Sigmoid colon (tissue), 7 donors: ENCODE measurements around the gene ACTA2. TPM values are rescaled to one million over a fixed set of nuclear protein-coding genes. Genes with fewer than 3 reads are reported as not detected.

Source experiments
- DNase-seq: peaks from one replicate; pipeline ENCODE4 v3.0.0-alpha.2; 2019
- H3K27ac ChIP-seq, 4 donors: fragments of 200-600 bp; sonication (generic); one replicate each; pipeline ENCODE4 v1.5.1; 2016 to 2019; ENCODE audit warnings: mild to moderate bottlenecking in 1 of 4
- H3K27me3 ChIP-seq, 3 donors: fragments of 200-600 bp; sonication (generic); one replicate each; pipeline ENCODE4 v1.5.1; 2019; ENCODE audit warnings: mild to moderate bottlenecking in 1 of 3
- H3K36me3 ChIP-seq, 4 donors: fragments of 200-600 bp; sonication (generic); one replicate each; pipeline ENCODE4 v1.5.1; 2016 to 2019
- H3K4me1 ChIP-seq, 4 donors: fragments of 200-600 bp; sonication (generic); one replicate each; pipeline ENCODE4 v1.5.1; 2017 to 2019
- H3K4me3 ChIP-seq, 4 donors: fragments of 200-600 bp; sonication (generic); one replicate each; pipeline ENCODE4 v1.5.1; 2017 to 2019; ENCODE audit warnings: mild to moderate bottlenecking in 2 of 4, moderate library complexity in 1 of 4
- H3K9me3 ChIP-seq, 4 donors: fragments of 200-600 bp in 3 of 4; sonication (generic) in 3 of 4; one replicate each; pipeline versions ENCODE4 v1.5.1 to v1.6.1; 2013 to 2019
- EP300 ChIP-seq, 4 donors: sonication (generic); formaldehyde crosslinking; IDR thresholded peaks; one replicate each; pipeline ENCODE4 v1.6.1; 2017; ENCODE audit warnings: antibody characterized with exemption in 4 of 4
- POLR2A ChIP-seq, 2 donors: fragments of 450-650 bp; IDR thresholded peaks; one replicate each; pipeline ENCODE4 v1.6.1; 2016; ENCODE audit warnings: antibody characterized with exemption in 2 of 2, mild to moderate bottlenecking in 2 of 2, moderate library complexity in 2 of 2
- POLR2AphosphoS5 ChIP-seq, 4 donors: sonication (generic); formaldehyde crosslinking; IDR thresholded peaks; one replicate each; pipeline ENCODE4 v1.6.1; 2017; ENCODE audit warnings: antibody characterized with exemption in 4 of 4
- WGBS, 2 donors: extraction: QIAGEN DNeasy Blood & Tissue Kit; methylation state at CpG; one replicate each; pipeline ENCODE4 v1.1.7; 2013; 5-methylcytosine and 5-hydroxymethylcytosine counted together
- intact Hi-C: fragments of 100-400 bp; cut with DNase I; formaldehyde crosslinking; loops from one replicate; pipeline ENCODE4 v1.15.1; 2023
- polyA plus RNA-seq, 3 donors: library from polyadenylated mRNA; stranded (reverse); fragments of 200-250 nt; gene quantifications; one replicate each; pipeline ENCODE4 v1.2.3, GENCODE V29; 2013
- total RNA-seq, 4 donors: library from RNA; depleted of rRNA; stranded (reverse); fragments of >200 nt; gene quantifications; one replicate each; pipeline ENCODE4 v1.1.0, GENCODE V29; 2016
- TF ChIP-seq, protein P1 (sequence below), 4 experiments: fragments of 450-650 bp in 3 of 4; fragments of 200-600 bp in 1 of 4; IDR thresholded peaks; one replicate each; pipeline ENCODE4 v1.5.1; 2016 to 2019; ENCODE audit warnings: antibody characterized with exemption in 4 of 4, mild to moderate bottlenecking in 3 of 4, moderate library complexity in 2 of 4
- donor health status: healthy with polysubstance abuse.
- donor health status: Bipolar disorder and iron deficiency.
- donor health status: healthy.

The ACTA2 gene
- total and polyA plus RNA-seq, 7 donors, result 43.7 to 5,444 (median 2,072) TPM

DNA sequence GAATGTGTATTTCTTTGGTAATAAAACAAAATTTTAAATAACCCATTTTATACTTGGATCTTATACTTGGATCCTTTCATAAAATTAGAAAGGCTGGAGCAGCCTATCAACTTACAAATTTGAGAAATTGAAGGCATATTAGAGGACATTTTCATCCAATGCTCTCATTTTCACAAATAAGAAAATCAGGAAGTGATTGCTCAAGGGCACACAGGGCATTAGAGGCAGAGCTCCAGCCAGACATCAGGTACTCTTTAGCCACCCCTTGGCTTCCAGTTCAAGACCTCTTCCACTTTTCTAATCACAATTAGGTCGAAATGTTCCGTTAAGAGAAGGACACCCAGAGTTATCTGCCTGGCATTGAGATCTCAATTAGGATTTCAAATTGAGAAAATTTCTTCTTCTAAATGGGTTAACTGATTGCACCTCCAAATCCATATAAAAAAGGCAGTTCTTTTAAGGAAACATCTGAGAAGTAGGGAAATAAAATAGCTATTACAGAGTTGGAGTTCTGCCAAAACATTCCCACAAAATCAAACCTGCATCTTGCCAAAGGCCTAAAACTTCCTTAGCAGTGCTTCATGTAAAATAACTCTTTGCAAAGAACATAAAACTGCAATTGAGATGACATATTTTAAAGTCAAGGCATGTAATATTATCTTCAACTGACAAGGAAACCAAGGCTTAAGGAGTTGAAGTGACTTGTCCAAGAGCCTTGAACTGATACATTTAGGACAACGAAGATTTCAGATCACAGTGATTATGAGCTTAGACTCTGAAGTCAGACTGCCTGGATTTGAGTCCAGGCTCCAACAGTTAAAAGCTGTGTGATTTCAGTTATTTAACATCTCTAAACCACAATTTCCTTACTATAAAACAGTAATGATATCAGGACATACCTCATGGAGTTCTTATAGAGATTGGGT, 2.4 kb downstream of the ACTA2 start:
- no peak for DNase-seq
- WGBS, 2 donors, result 74 to 79% methylated on average over 3 of the region's 3 CpGs
- Histone ChIP-seq H3K36me3 (peaks cover 9 to 36% (median 13%) of the 10 kb centered on the region in 4 donors), H3K4me3 (peak overlapping the region; percentile 50 to 67 (median 58)), H3K27ac (peak overlapping the region; percentile 93 to 97 (median 95)), H3K4me1 (peaks cover 0 to 73% (median 46%) of the 10 kb centered on the region in 4 donors), H3K9me3 (no peaks in the 10 kb centered on the region), H3K27me3 (no peaks in the 10 kb centered on the region)
- intact Hi-C loops, result no loop called here
- TF ChIP-seq POLR2A (IDR thresholded peaks at IDR 0.05) (no peak), POLR2AphosphoS5 (IDR thresholded peaks at IDR 0.05) (peak in 2 of 4 donors; percentile 24 to 32)

GRCh38 chr10:88949051-88949450, 3.5 kb downstream of the ACTA2 start:
- peak in 3 of 4 donors; percentile 44 to 80 (median 61) for TF ChIP-seq POLR2AphosphoS5 (IDR thresholded peaks at IDR 0.05)
- TF ChIP-seq EP300 (IDR thresholded peaks at IDR 0.05), result peak in 1 of 4 donors; percentile 32
- TF ChIP-seq, protein P1, sequence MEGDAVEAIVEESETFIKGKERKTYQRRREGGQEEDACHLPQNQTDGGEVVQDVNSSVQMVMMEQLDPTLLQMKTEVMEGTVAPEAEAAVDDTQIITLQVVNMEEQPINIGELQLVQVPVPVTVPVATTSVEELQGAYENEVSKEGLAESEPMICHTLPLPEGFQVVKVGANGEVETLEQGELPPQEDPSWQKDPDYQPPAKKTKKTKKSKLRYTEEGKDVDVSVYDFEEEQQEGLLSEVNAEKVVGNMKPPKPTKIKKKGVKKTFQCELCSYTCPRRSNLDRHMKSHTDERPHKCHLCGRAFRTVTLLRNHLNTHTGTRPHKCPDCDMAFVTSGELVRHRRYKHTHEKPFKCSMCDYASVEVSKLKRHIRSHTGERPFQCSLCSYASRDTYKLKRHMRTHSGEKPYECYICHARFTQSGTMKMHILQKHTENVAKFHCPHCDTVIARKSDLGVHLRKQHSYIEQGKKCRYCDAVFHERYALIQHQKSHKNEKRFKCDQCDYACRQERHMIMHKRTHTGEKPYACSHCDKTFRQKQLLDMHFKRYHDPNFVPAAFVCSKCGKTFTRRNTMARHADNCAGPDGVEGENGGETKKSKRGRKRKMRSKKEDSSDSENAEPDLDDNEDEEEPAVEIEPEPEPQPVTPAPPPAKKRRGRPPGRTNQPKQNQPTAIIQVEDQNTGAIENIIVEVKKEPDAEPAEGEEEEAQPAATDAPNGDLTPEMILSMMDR (IDR thresholded peaks at IDR 0.05), result no peak
- TF ChIP-seq POLR2A (IDR thresholded peaks at IDR 0.05), result no peak
- intact Hi-C loops, result no loop called here
- peak overlapping the region; percentile 50 to 67 (median 58) for H3K4me3 ChIP-seq
- no peak for DNase-seq
- WGBS, 2 donors, result 86 to 87% methylated on average over 2 of the region's 2 CpGs
- no peaks in the 10 kb centered on the region for H3K27me3 ChIP-seq
- H3K9me3 ChIP-seq, result no peaks in the 10 kb centered on the region
- peak overlapping the region; percentile 93 to 97 (median 95) for H3K27ac ChIP-seq
- peaks cover 0 to 74% (median 55%) of the 10 kb centered on the region in 4 donors for H3K4me1 ChIP-seq
- peaks cover 19 to 47% (median 22%) of the 10 kb centered on the region in 4 donors for H3K36me3 ChIP-seq

DNA sequence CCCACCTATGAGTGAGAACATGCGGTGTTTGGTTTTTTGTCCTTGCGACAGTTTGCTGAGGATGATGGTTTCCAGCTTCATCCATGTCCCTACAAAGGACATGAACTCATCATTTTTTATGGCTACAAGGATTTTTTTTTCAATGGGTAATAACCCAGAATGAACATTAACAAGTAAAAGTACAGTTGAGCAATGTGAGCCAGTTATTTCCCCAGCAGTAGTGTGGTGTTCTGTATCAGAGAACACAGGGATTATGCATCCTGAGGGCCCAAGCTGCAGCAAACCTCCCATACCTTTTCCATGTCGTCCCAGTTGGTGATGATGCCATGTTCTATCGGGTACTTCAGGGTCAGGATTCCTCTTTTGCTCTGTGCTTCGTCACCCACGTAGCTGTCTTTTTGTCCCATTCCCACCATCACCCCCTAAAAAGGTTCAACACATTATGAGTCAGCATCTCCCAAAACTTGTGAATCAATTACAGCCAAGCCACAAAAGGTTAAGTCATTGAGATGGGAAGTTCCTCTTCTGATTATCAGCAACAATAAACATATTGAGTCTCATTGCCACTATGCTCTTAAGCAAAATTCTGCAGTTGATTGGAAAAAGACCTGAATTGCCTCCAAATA, 5.5 kb downstream of the ACTA2 start:
- peak overlapping the region; percentile 93 to 97 (median 95) for H3K27ac ChIP-seq
- H3K4me3 ChIP-seq, result peak overlapping the region in 3 of 4 donors; percentile 1 to 67 (median 63)
- 87 to 95% methylated on average over 5 to 6 of the region's 6 CpGs for WGBS, 2 donors
- H3K9me3 ChIP-seq, result no peaks in the 10 kb centered on the region
- peaks cover 0 to 74% (median 60%) of the 10 kb centered on the region in 4 donors for H3K4me1 ChIP-seq
- no peak for DNase-seq
- TF ChIP-seq EP300 (IDR thresholded peaks at IDR 0.05), result peak in 1 of 4 donors; percentile 34
- TF ChIP-seq POLR2AphosphoS5 (IDR thresholded peaks at IDR 0.05), result peak in 3 of 4 donors; percentile 38 to 66 (median 51)
- TF ChIP-seq, protein P1 (IDR thresholded peaks at IDR 0.05), result no peak
- no peaks in the 10 kb centered on the region for H3K27me3 ChIP-seq
- intact Hi-C loops, result no loop called here
- peaks cover 29 to 66% (median 40%) of the 10 kb centered on the region in 4 donors for H3K36me3 ChIP-seq

- Histone ChIP-seq H3K36me3 (peaks cover 33 to 75% (median 48%) of the 10 kb centered on the region in 4 donors), H3K4me1 (peaks cover 0 to 81% (median 69%) of the 10 kb centered on the region in 4 donors), H3K27me3 (no peaks in the 10 kb centered on the region), H3K9me3 (no peaks in the 10 kb centered on the region), H3K4me3 (peak overlapping the region in 2 of 4 donors; percentile 6), H3K27ac (peak overlapping the region; percentile 71 to 97 (median 95))
- TF ChIP-seq POLR2A (IDR thresholded peaks at IDR 0.05) (no peak), POLR2AphosphoS5 (IDR thresholded peaks at IDR 0.05) (no peak), EP300 (IDR thresholded peaks at IDR 0.05) (no peak)
- TF ChIP-seq, protein P1 (IDR thresholded peaks at IDR 0.05), result no peak
- 93 to 96% methylated on average over 1 of the region's 1 CpG for WGBS, 2 donors
- intact Hi-C loops, result no loop called here
- DNase-seq, result no peak
Measured at GRCh38 chr10:88946200-88946599, 6.4 kb downstream of the ACTA2 start.

DNA sequence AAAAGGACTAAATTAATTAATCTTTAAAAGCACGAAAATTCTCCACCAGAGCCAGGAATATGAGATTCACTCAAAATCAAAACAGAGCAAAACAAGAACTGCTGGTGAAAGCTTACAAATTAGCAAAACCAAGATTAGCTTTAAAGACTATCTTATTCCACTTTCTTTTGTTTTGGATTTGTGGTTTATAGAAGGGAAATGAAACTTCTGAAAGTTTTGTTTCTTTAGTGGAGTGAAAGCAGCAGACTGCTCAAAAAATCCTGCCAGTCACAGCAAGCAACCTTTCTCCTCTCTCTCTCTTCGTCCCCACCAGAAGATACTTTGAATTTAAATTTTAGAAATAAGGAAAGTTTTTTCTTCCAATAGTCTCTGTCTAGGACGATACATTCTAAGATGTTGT, 7.8 kb downstream of the ACTA2 start:
- Histone ChIP-seq H3K36me3 (peaks cover 43 to 89% (median 59%) of the 10 kb centered on the region in 4 donors), H3K4me3 (no peak overlapping the region), H3K27ac (peak overlapping the region; percentile 71 to 97 (median 95)), H3K4me1 (peaks cover 0 to 89% (median 76%) of the 10 kb centered on the region in 4 donors), H3K9me3 (no peaks in the 10 kb centered on the region), H3K27me3 (no peaks in the 10 kb centered on the region)
- DNase-seq, result no peak
- TF ChIP-seq, protein P1 (IDR thresholded peaks at IDR 0.05), result no peak
- TF ChIP-seq POLR2A (IDR thresholded peaks at IDR 0.05) (no peak), POLR2AphosphoS5 (IDR thresholded peaks at IDR 0.05) (peak in 1 of 4 donors; percentile 1)
- intact Hi-C loops, result no loop called here
- 58 to 82% methylated on average over 3 of the region's 3 CpGs for WGBS, 2 donors
